Mammary epithelial cell (primary cell): Measurements from ENCODE around the gene TACSTD2.

ENCODE experiments used
- EZH2 ChIP-seq: IDR thresholded peaks from 2 replicates; pipeline ENCODE4 v1.6.1; 2012; ENCODE audit warnings: low read length, inconsistent platforms, borderline replicate concordance
- TF ChIP-seq, protein P1 (sequence below), 2 donors: IDR thresholded peaks in 1 of 2; conservative IDR thresholded peaks in 1 of 2; 2 replicates each; pipeline ENCODE4 v1.5.1; 2011 to 2012; ENCODE audit warnings: inconsistent platforms in 2 of 2, low read length in 2 of 2, mild to moderate bottlenecking in 2 of 2, control low read depth in 1 of 2, low read depth in 1 of 2; ENCODE audit not compliant: insufficient read depth in 1 of 2; ENCODE audit errors: extremely low read depth in 1 of 2

GRCh38 chr1:58561633-58562032 lies 15.4 kb downstream of the TACSTD2 start:
- TF ChIP-seq, protein P1, sequence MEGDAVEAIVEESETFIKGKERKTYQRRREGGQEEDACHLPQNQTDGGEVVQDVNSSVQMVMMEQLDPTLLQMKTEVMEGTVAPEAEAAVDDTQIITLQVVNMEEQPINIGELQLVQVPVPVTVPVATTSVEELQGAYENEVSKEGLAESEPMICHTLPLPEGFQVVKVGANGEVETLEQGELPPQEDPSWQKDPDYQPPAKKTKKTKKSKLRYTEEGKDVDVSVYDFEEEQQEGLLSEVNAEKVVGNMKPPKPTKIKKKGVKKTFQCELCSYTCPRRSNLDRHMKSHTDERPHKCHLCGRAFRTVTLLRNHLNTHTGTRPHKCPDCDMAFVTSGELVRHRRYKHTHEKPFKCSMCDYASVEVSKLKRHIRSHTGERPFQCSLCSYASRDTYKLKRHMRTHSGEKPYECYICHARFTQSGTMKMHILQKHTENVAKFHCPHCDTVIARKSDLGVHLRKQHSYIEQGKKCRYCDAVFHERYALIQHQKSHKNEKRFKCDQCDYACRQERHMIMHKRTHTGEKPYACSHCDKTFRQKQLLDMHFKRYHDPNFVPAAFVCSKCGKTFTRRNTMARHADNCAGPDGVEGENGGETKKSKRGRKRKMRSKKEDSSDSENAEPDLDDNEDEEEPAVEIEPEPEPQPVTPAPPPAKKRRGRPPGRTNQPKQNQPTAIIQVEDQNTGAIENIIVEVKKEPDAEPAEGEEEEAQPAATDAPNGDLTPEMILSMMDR (conservative IDR thresholded peaks at IDR 0.05 in 1 of 2, IDR thresholded peaks at IDR 0.05 in 1 of 2; ENCODE audit: extremely low read depth in 1 of 2, insufficient read depth in 1 of 2, low read depth in 1 of 2, low read length in 2 of 2) = no peak
- TF ChIP-seq EZH2 = no peak
